ENCODE results near the gene PTPRK.

PTPRK gene

GRCh38 chr6:128520436-128521281 is at the start of gene PTPRK:
Gene PTPRK (minus strand): TSS chr6:128520599. CDS start chr6:128520358, 241 bp downstream.
- peak; percentile 27 for DNase-seq

- no peak for DNase-seq
Measured at GRCh38 chr6:128567029-128567428, 46.6 kb upstream of the PTPRK start.

GRCh38 chr6:128560966-128561365 is 40.6 kb upstream of the PTPRK start:
- DNase-seq: no peak

- no peak for DNase-seq
Measured at GRCh38 chr6:128558924-128559323, 38.5 kb upstream of the PTPRK start.

GRCh38 chr6:128558021-128558420 is 37.6 kb upstream of the PTPRK start:
- no peak for DNase-seq

- no peak for DNase-seq
Measured at GRCh38 chr6:128557081-128557480, 36.7 kb upstream of the PTPRK start.

- DNase-seq: no peak
Measured at GRCh38 chr6:128554302-128554701, 33.9 kb upstream of the PTPRK start.

GRCh38 chr6:128541261-128541660 is 20.9 kb upstream of the PTPRK start:
- DNase-seq: no peak

- DNase-seq: no peak
Measured at GRCh38 chr6:128538763-128539162, 18.4 kb upstream of the PTPRK start.

GRCh38 chr6:128532827-128533226 is 12.4 kb upstream of the PTPRK start:
- no peak for DNase-seq

GRCh38 chr6:128532136-128532535 is 11.7 kb upstream of the PTPRK start:
- no peak for DNase-seq

GRCh38 chr6:128531696-128532095 is 11.3 kb upstream of the PTPRK start:
- no peak for DNase-seq

- no peak for DNase-seq
Measured at GRCh38 chr6:128528241-128528640, 7.8 kb upstream of the PTPRK start.

GRCh38 chr6:128527375-128527774 is 7.0 kb upstream of the PTPRK start:
- no peak for DNase-seq

GRCh38 chr6:128526152-128526914 is 5.9 kb upstream of the PTPRK start:
- DNase-seq: no peak

- no peak for DNase-seq
Measured at GRCh38 chr6:128525406-128525805, 5.0 kb upstream of the PTPRK start.

GRCh38 chr6:128521282-128521632 is 858 bp upstream of the PTPRK start:
- no peak for DNase-seq

- DNase-seq: no peak
Measured at GRCh38 chr6:128519931-128520435, 416 bp downstream of the PTPRK start.

GRCh38 chr6:128519132-128519930 is 1.1 kb downstream of the PTPRK start:
- DNase-seq: no peak

- DNase-seq: no peak
Measured at GRCh38 chr6:128518434-128519131, 1.8 kb downstream of the PTPRK start.

GRCh38 chr6:128517124-128517523 is 3.3 kb downstream of the PTPRK start:
- no peak for DNase-seq

- DNase-seq: no peak
Measured at GRCh38 chr6:128516514-128516898, 3.9 kb downstream of the PTPRK start.

Measured in NCI-H2029 treated with DMSO at 0.1 percent for 48 hours (cell line).